Gastrocnemius medialis (tissue), 4 donors: ENCODE data around the gene PRTN3. TPM values are rescaled to one million over a fixed set of nuclear protein-coding genes. Genes with fewer than 3 reads are reported as not detected.
A peak's percentile ranks its signal among the peaks of the same experiment; 100 is the strongest.

ENCODE experiments used
- ATAC-seq, 2 donors: fragments of 150-250 bp; one replicate each; pipeline ENCODE4 v1.9.1; 2016
- DNase-seq, 2 donors: peaks; one replicate each; pipeline ENCODE4 v3.0.0-alpha.2; 2019
- H3K27ac ChIP-seq, 4 donors: fragments of 200-600 bp; sonication (generic); 1 replicate in 1 of 4; 2 replicates in 3 of 4; pipeline ENCODE4 v1.5.1; 2016 to 2018; ENCODE audit warnings: mild to moderate bottlenecking in 2 of 4, moderate library complexity in 1 of 4
- H3K27me3 ChIP-seq, 3 donors: fragments of 200-600 bp; sonication (generic) in 2 of 3; 1 replicate in 1 of 3; 2 replicates in 2 of 3; pipeline versions ENCODE4 v1.5.1 to v1.6.0; 2016 to 2019; ENCODE audit warnings: mild to moderate bottlenecking in 1 of 3, moderate library complexity in 1 of 3
- H3K36me3 ChIP-seq, 2 donors: fragments of 200-600 bp; sonication (generic) in 1 of 2; one replicate each; pipeline ENCODE4 v1.5.1; 2017 to 2018
- H3K4me1 ChIP-seq, 2 donors: fragments of 200-600 bp; sonication (generic) in 1 of 2; one replicate each; pipeline ENCODE4 v1.5.1; 2016 to 2017; ENCODE audit warnings: mild to moderate bottlenecking in 2 of 2
- H3K4me3 ChIP-seq, 4 donors: fragments of 200-600 bp; sonication (generic) in 3 of 4; 1 replicate in 1 of 4; 2 replicates in 3 of 4; pipeline ENCODE4 v1.5.1; 2016 to 2019; ENCODE audit warnings: mild to moderate bottlenecking in 2 of 4
- H3K9me3 ChIP-seq, 3 donors: fragments of 200-600 bp; sonication (generic) in 2 of 3; 1 replicate in 1 of 3; 2 replicates in 2 of 3; pipeline ENCODE4 v1.5.1; 2016 to 2019
- POLR2A ChIP-seq, 2 donors: fragments of 450-650 bp; IDR thresholded peaks; one replicate each; pipeline ENCODE4 v1.6.1; 2017; ENCODE audit warnings: antibody characterized with exemption in 2 of 2, mild to moderate bottlenecking in 2 of 2, moderate library complexity in 2 of 2
- in situ Hi-C, 4 donors: fragments of 200-750 bp; cut with MboI; loops; one replicate each; pipeline versions ENCODE4 v1.15.0 to v1.8.0; 2017; ENCODE audit warnings: low sequenced_read_pairs in 4 of 4
- intact Hi-C: fragments of 100-400 bp; cut with DNase I; formaldehyde crosslinking; loops from one replicate; pipeline ENCODE4 v1.15.1; 2023; ENCODE audit warnings: low total_unique reads
- total RNA-seq, 4 donors: library from RNA; depleted of rRNA; stranded (reverse); fragments of >200 nt; gene quantifications; one replicate each; pipeline versions ENCODE4 v1.1.0 to v1.2.3, GENCODE V29; 2016
- TF ChIP-seq, protein P1 (sequence below), 5 experiments: fragments of 450-650 bp in 3 of 5; fragments of 200-600 bp in 2 of 5; sonication (generic) in 2 of 5; IDR thresholded peaks in 4 of 5; conservative IDR thresholded peaks in 1 of 5; 1 replicate in 4 of 5; 2 replicates in 1 of 5; pipeline ENCODE4 v1.5.1; 2016 to 2019; ENCODE audit warnings: antibody characterized with exemption in 5 of 5, mild to moderate bottlenecking in 3 of 5, moderate library complexity in 3 of 5

Gene PRTN3
- total RNA-seq, 4 donors from 2014 or later: 0.51 TPM; not detected in 3

DNA sequence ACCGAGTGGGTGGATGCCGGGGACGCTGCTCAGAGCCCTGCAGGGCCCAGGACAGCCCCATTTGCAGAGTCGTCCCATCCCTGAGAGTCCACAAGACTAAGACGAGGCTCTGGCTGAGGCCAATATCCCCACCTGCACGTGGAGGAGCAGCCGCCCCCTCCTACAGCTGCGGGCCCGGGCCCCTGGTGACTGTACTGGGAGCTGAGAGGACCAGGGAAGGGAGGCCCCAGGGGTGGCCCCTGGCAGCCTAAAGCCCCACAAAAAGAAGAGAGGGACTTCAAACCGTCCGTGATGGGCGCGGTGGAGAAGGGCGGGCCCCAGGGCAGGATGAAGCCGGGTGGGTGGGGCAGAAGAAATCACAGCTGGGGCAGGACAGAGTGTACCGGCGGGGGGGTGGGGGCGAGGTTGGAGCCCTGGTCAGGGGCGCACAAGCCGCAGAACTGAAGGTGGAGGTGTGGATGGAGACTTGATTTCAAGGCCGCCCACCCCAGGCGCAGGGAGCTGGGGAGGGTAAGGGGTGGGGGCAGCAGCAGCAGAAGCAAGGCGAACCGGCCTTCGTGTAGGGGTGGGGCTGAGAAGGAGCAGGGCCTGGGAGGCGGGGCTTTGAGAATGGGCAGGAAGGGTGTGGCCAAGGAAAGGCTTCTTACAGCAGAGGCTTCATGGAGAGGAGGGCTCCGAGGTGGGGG, 31.6 kb downstream of the PRTN3 start:
- no peak overlapping the region for H3K4me3 ChIP-seq
- H3K36me3 ChIP-seq: peaks cover 0 to 53% of the 10 kb centered on the region in 2 donors
- peak overlapping the region in 2 of 4 donors; percentile 8 to 37 for H3K27ac ChIP-seq
- TF ChIP-seq, protein P1, sequence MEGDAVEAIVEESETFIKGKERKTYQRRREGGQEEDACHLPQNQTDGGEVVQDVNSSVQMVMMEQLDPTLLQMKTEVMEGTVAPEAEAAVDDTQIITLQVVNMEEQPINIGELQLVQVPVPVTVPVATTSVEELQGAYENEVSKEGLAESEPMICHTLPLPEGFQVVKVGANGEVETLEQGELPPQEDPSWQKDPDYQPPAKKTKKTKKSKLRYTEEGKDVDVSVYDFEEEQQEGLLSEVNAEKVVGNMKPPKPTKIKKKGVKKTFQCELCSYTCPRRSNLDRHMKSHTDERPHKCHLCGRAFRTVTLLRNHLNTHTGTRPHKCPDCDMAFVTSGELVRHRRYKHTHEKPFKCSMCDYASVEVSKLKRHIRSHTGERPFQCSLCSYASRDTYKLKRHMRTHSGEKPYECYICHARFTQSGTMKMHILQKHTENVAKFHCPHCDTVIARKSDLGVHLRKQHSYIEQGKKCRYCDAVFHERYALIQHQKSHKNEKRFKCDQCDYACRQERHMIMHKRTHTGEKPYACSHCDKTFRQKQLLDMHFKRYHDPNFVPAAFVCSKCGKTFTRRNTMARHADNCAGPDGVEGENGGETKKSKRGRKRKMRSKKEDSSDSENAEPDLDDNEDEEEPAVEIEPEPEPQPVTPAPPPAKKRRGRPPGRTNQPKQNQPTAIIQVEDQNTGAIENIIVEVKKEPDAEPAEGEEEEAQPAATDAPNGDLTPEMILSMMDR (IDR thresholded peaks at IDR 0.05 in 4 of 5, conservative IDR thresholded peaks at IDR 0.05 in 1 of 5): no peak
- TF ChIP-seq POLR2A (IDR thresholded peaks at IDR 0.05): no peak
- DNase-seq (peak in 1 of 2 donors; percentile 59), ATAC-seq (peak in 1 of 2 donors; percentile 33)
- H3K27me3 ChIP-seq: no peaks in the 10 kb centered on the region
- no peaks in the 10 kb centered on the region for H3K4me1 ChIP-seq
- intact Hi-C loops (no loop called here), in situ Hi-C loops (loop anchor here in 1 of 4 donors (25.0 kb wide), 1 partner anchor 115 kb away; the partner anchor contains the start of gene WDR18)
- H3K9me3 ChIP-seq: no peaks in the 10 kb centered on the region

DNA sequence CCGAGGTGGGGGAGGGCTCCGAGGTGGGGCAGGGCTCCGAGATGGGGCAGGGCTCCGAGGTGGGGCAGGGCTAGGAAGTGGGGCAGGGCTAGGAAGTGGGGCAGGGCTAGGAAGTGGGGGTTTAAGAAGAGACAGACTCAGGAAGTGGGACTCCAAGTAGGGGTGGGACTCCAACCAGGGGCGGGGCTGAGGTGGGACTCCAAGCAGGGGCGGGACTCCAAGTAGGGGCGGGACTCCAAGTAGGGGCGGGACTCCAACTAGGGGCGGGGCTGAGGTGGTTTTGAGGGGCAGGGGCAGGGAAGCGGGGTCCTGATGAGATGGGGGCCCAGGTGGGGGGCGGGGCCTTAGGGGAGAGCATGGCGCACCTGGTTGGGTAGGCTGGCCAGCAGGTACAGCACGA, 32.3 kb downstream of the PRTN3 start:
- no peak overlapping the region for H3K4me3 ChIP-seq
- H3K27ac ChIP-seq: no peak overlapping the region
- ATAC-seq (no peak), DNase-seq (peak in 1 of 2 donors; percentile 60)
- TF ChIP-seq, protein P1 (IDR thresholded peaks at IDR 0.05 in 4 of 5, conservative IDR thresholded peaks at IDR 0.05 in 1 of 5): no peak
- TF ChIP-seq POLR2A (IDR thresholded peaks at IDR 0.05): no peak
- peaks cover 0 to 47% of the 10 kb centered on the region in 2 donors for H3K36me3 ChIP-seq
- H3K4me1 ChIP-seq: no peaks in the 10 kb centered on the region
- in situ Hi-C loops: loop anchor here in 1 of 4 donors (25.0 kb wide), 1 partner anchor 114 kb away; the partner anchor contains the start of gene WDR18
- no peaks in the 10 kb centered on the region for H3K27me3 ChIP-seq
- H3K9me3 ChIP-seq: no peaks in the 10 kb centered on the region
- intact Hi-C loops: no loop called here

DNA sequence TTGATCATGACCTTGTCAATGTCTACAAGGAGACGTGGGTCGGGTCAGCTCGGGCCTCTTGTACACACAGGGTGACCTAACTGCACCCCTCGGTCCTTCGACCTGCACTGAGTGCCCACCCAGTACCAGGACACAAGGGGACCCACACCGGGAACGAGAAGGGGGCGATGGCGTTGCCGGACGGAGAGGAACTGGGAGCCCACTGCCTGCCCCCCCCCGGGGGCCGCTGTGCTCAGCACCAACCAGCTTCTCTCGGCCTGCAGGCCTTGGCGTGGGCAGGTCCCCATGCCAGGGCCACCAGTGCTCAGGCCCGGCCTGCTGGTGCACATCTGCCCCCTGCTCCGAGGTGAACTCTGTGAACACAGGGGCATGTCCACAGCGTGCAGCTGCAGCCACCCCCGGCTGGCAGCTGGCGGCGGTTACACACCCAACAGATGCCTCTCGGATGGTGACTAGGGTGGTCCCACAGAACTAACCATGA, 32.8 kb downstream of the PRTN3 start:
- Histone ChIP-seq H3K27me3 (no peaks in the 10 kb centered on the region), H3K4me3 (no peak overlapping the region), H3K36me3 (peaks cover 0 to 42% of the 10 kb centered on the region in 2 donors), H3K27ac (no peak overlapping the region), H3K9me3 (no peaks in the 10 kb centered on the region), H3K4me1 (no peaks in the 10 kb centered on the region)
- DNase-seq (no peak), ATAC-seq (no peak)
- in situ Hi-C loops (loop anchor here in 1 of 4 donors (25.0 kb wide), 1 partner anchor 114 kb away; the partner anchor contains the start of gene WDR18), intact Hi-C loops (no loop called here)
- no peak for TF ChIP-seq POLR2A (IDR thresholded peaks at IDR 0.05)
- TF ChIP-seq, protein P1 (IDR thresholded peaks at IDR 0.05 in 4 of 5, conservative IDR thresholded peaks at IDR 0.05 in 1 of 5): no peak

DNA sequence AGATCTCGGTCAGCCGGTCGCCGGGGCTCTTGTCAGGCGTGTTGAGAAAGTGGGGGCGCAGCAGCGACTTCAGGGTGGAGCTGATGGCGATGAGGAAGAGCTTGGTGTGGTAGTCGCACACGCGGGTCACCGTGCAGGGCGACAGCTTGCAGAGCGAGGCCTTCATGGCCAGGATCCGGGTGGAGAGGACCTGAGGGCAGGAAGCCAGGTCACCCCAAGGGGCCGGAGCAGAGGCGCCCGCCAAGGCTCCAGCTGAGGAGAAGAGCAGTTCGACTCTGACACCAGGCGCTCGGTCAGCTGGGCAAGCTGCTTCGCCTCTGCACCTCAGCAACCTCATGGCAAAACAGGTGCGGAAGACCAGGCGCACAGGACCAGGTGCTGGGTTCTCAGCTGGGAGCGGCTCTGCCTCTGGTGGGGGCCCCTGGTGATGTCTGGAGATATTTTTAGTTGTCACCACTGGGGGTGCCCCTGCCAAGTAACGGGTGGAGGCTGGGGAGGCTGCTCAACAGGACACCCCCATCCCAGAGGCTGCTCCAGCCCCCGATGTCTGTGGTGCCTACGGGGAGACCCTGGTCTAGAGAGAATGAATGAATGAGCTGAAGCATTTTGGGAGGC, 34.6 kb downstream of the PRTN3 start:
- intact Hi-C loops: no loop called here
- in situ Hi-C loops: no loop called here
- Histone ChIP-seq H3K4me3 (no peak overlapping the region), H3K27ac (no peak overlapping the region), H3K27me3 (no peaks in the 10 kb centered on the region), H3K4me1 (no peaks in the 10 kb centered on the region), H3K9me3 (no peaks in the 10 kb centered on the region), H3K36me3 (peaks cover 0 to 35% of the 10 kb centered on the region in 2 donors)
- ATAC-seq (no peak), DNase-seq (no peak)
- TF ChIP-seq, protein P1 (IDR thresholded peaks at IDR 0.05 in 4 of 5, conservative IDR thresholded peaks at IDR 0.05 in 1 of 5): no peak
- no peak for TF ChIP-seq POLR2A (IDR thresholded peaks at IDR 0.05)
